ENCODE measurements around the gene LUZP1.

The LUZP1 gene

GRCh38 chr1:23080885-23081284, 87.8 kb downstream of the LUZP1 start:
- DNase-seq = no peak

DNA sequence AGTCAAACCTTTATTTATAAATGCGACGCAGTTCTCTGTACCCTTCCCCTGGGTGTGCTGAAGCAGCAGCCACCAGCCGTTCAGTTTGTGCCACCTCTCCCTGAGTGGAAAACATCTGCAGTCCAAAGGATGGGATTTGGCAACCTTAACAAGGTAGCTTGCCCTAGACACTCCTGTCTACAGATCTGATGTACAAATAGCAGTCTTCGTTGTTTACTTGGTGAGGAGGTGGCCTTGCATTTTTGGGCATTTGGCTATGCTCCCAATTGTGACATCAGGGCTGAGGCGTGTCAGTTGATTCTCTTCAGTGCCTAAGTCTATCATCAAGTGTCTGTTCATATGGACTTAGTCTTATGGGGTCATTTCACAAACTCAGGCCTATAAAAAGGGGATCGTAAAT, 89.6 kb downstream of the LUZP1 start:
- no peak for DNase-seq

- DNase-seq = no peak
These were observed 94.6 kb downstream of the LUZP1 start for GRCh38 chr1:23074012-23074411.

DNA sequence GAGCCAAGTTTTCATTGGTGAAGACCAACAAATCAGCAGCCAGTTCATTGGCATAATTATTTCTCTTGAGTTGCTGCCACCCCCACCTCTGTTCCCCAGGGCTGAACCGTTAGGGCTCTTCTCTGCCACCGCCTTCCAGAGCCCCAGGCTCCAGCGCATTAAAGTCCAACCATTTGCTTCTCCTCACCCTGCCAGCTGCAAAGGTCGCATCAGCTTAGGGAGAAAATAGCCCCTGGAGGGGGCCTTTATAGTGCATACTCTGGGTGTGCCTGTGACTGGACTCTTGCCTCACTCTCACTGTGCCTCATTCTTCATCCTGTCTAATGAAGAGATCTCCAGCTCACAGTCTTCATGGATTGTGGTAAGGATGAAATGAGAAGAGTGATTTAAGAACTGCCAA, 99.0 kb downstream of the LUZP1 start:
- DNase-seq = no peak

GRCh38 chr1:23069149-23069548, 99.5 kb downstream of the LUZP1 start:
- no peak for DNase-seq

- DNase-seq = no peak
These were observed 102.6 kb downstream of the LUZP1 start for GRCh38 chr1:23066075-23066474.

- DNase-seq = no peak
These were observed 103.3 kb downstream of the LUZP1 start for GRCh38 chr1:23065385-23065784.

DNA sequence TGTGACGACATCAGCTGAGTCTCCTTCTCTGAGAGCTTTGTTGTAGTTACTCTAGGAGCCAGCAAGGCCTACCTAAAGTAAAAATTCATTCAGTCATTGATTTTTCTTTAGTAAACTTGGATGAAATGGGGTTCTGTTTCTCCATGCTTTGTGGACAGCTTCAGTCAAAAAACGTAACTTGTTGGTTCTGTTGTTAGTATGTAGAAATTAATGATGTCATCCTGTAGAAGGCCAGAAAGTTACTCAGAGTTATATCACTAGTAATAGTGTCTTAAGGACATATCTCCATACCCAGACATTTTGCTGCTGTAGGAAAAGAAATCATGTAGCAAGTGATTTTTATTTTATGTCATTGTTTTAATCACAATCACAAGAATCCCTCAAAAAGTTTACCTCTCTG, 106.4 kb downstream of the LUZP1 start:
- no peak for DNase-seq

DNA sequence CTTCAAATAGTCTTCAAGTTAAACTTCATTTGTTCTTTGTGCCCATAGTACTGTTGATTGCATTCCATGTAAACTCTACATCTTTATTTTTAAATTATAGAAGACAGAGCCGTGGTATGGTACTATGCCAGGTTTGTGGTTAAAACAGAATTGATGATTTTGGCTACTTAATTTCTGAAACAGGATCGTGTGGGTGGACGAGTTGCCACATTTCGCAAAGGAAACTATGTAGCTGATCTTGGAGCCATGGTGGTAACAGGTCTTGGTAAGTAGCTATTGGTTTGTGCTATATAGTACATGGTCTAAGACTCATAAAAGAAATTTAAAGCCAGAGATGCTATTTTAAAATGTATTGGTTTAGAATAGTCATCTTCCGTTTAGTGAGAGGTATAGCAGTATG, 111.4 kb downstream of the LUZP1 start:
- DNase-seq = no peak

DNA sequence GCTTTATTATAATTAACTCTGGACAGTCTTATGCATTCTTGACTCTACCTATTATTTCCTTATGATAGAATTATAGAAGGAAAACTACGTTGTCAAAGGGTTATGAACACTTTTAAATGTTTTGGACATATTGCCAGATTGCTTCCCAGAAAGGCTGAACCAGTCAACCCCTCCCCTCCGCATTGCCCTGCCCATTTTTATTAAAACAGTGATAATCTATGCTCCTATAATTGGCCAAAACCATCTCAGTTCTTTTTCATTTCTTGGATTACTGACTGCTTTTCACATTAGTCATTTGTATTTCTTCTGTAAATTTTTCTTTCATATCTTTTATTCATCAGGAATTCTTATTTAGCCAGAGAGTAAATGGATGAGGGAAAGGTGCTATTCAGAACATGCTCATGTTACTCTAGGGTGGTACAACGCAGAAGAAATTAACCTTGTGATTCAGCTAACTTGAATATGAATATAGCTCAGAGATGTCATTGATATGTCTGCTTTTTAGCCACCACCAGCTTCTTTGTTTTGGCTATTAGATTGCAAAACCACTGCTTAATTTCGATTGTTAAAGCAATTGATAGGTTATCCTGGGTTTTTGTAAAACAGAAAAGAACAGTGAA, 117.3 kb downstream of the LUZP1 start:
- no peak for DNase-seq

DNA sequence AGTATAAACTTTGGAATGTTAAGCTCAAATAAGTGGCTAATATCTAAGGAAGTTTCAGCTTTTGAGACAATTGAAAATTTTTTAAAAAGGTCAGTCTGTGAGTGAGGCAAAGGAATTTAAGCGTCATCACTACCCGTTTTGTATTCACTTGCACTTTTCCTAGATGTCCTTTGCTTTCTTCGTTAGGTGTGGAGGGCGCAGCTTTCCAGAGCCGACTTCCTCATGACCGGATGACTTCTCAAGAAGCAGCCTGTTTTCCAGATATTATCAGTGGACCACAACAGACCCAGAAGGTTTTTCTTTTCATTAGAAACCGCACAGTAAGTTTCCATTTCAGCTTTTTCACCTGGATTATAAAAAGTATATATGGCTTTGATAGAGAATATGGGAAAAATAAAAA, 118.5 kb downstream of the LUZP1 start:
- no peak for DNase-seq

DNA sequence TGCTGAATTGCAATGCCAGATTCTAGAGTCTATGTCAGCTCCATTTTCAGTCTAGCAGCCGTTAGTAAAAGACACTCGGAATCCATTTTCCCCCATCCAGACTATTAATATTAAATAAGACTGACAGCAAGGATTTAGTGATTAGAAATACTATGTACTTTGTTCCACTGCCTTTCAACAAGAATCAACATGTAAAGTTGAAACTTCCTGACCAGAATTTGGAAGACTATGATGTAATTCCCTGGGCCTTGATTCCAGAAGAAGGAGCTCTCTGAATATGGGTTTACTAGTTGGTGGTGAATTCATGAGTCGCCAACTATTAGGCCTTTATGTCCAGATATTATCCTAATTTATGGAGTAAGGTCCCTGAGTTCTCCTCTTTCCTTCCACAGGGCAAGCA, 124.6 kb downstream of the LUZP1 start:
- DNase-seq = no peak

- DNase-seq = no peak
These were observed 128.1 kb downstream of the LUZP1 start for GRCh38 chr1:23040509-23040908.

DNA sequence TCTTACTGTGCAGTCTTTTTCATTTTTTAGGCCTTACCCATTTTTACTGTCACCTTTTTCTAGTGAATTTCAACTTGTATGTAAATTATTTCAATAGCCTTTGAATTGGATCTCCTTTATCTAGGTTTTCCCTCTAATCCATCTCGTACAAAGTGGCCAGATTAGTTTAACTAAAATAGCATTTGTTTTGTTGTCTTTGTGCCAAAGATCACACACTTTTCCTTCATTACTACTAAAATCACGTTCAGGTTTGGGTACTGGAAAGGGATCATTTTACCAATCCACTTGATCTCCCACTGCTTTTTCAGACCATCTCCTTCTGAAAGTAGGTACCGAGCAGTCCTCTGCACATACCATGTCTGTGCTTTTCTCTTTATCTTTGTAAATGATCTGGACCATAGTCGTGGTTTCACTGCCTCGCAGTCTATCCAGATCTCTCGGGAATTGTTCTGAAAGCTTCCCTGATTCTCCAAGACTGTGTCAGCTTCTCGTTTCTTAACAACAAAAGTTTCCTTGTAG, 129.3 kb downstream of the LUZP1 start:
- DNase-seq = no peak

DNA sequence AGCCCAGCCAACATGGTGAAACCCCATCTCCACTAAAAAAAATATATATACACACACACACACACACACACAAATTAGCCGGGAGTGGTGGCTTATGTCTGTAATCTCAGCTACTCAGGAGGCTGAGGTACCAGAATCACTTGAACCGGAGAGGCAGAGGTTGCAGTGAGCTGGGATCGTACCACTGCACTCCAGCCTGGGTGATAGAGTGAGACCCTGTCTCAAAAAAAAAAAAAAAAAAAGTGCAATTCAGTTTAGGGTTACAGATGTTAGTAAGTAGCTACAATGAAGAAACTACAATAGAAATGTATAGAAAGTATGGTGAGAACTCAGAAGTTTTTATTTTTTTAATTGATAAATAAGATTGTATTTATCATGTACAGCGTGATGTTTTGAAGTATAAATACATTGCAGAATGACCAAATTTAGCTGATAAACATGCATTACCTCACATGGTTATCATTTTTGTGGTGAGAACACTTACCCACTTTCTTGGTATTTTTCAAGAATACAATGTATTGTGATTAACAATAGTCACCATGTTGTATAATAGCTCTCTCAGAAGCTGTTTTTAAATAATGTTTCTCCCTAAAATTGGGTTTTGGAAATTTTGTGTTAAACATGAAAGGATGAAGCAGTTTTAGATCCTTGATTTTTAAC, 131.4 kb downstream of the LUZP1 start:
- DNase-seq = no peak

DNA sequence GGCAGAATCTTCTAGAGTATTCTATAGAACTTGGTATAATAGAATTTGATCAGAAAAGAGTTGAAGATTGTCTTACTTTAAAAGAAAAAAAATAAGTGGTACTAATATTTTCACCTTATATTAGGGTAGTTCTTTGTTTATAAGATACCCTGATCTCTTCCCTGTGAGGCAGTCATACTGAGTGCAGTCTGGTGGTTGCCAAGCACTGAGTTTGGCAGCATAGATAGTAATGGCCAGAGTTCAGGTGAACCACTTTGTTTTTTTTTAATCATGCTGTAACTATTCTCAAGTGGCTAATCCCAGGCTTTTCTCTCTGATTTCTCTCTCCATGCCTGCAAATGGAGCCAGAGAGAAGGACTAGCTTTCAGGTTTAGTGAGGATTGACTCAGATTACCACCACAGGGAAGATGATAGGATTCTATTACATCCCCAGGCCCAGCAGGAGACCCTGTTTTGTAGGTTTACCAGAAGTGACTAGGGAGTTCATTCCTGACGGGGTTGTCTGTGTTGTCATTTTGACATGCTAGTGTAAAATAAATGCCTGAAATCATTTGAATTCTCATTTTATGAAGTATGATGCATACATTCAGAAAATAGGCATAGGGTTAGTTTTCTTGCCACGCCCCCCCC, 132.7 kb downstream of the LUZP1 start:
- no peak for DNase-seq

Data from NCI-H1436 treated with DMSO at 0.1 percent for 48 hours (cell line).